Measurements from ENCODE around the gene MAB21L3.

GRCh38 chr1:116099379-116099778 is 11.8 kb upstream of the MAB21L3 start:
- TF ChIP-seq CTCF (IDR thresholded peaks at IDR 0.05; ENCODE audit: insufficient read depth, low read length, poor library complexity, severe bottlenecking), result no peak
- TF ChIP-seq EZH2phosphoT487 (conservative IDR thresholded peaks at IDR 0.05; ENCODE audit: low read length), result no peak

All from SU-DHL-6 (cell line).